ENCODE measurements around the gene PLAU. TPM values are rescaled to one million over a fixed set of nuclear protein-coding genes. Genes with fewer than 3 reads are reported as not detected.

PLAU gene
- total and polyA plus RNA-seq, 9 of the 15 experiments (the other 6 are each of a cell fraction or from before 2014, with no cell fraction given): 2.1 to 16.9 (median 3.3) TPM

DNA sequence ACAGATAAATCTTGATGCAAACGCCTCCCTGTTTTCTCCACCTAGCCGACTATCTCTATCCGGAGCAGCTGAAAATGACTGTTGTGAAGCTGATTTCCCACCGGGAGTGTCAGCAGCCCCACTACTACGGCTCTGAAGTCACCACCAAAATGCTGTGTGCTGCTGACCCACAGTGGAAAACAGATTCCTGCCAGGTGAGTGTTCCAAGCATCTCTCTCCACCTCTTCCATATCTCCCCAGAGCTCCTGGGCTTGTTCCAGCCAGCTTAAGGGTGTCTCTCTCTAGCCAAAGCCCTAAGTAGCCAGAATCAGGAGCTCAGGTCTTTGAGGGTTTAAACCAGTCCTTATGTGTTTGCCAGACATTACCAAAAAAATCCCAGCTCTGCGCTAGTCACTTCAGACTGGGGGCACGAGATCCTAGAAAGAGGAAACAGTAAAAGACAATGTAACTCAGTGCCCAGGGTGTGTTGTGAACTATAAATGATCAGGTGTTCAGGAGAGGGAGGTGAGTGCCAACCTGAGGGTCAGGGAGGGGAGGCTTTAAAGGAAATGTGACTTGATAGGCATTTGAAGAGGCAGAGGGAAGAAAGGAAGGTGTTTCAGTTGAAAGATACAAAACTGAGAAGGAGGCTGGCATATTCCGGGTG lies 4.4 kb downstream of the PLAU start:
- Histone ChIP-seq H3K9me3 (replicated peaks; ENCODE audit: control insufficient read depth, insufficient read depth, low read depth, low read length) (no peaks in the 10 kb centered on the region; the same call in 1 of the 2 replicates), H3K9ac (ENCODE audit: insufficient read depth in 1 of 2, low read depth in 2 of 2, low read length in 2 of 2) (no peak overlapping the region), H3K27ac (ENCODE audit: extremely low read depth, low read depth, low read length) (no peak overlapping the region), H3K9me1 (ENCODE audit: control insufficient read depth, insufficient read depth, low read length) (no peaks in the 10 kb centered on the region), H3K4me2 (ENCODE audit: insufficient read depth, low read length) (no peak overlapping the region), H3K4me1 (replicated peaks in 1 of 2; ENCODE audit: control insufficient read depth in 2 of 2, insufficient read depth in 2 of 2, low read length in 2 of 2) (peaks cover 12 to 23% of the 10 kb centered on the region in 2 experiments), H3K4me3 (no peak overlapping the region), H3K79me2 (ENCODE audit: control insufficient read depth, insufficient read depth, low read length) (no peaks in the 10 kb centered on the region), H4K20me1 (replicated peaks; ENCODE audit: control insufficient read depth, insufficient read depth, low read length) (no peaks in the 10 kb centered on the region), H2AFZ (ENCODE audit: low read depth, low read length) (no peak overlapping the region), H3K27me3 (ENCODE audit: control insufficient read depth in 2 of 2, insufficient read depth in 2 of 2, low read length in 2 of 2) (no peaks in the 10 kb centered on the region; a peak in 1 of 5 replicates), H3K36me3 (ENCODE audit: control insufficient read depth, insufficient read depth, low read length) (peaks cover 15% of the 10 kb centered on the region; the same call in 1 of the 3 replicates)
- ATAC-seq: no peak
- 27% methylated on average over 8 of the region's 8 CpGs for WGBS (ENCODE audit: insufficient coverage, low coverage, missing lambda C conversion rate)
- no peak for DNase-seq (ENCODE audit: extremely low read depth in 1 of 4, low spot score in 3 of 4)
- BruUV-seq (replicated peaks): no TSS peak
- intact Hi-C loops (cut with micrococcal nuclease): no loop called here
- POLR2A ChIA-PET: interaction anchor here (0.8 to 1.2 kb wide), 3 partner anchors 14 to 21 kb away, joined by 3 to 4 read pairs (median 3); no protein-coding TSS in a partner anchor
- CTCF ChIA-PET (ENCODE audit: low intra/inter-chr PET ratio): no interaction called here
- in situ Hi-C loops (cut with MboI): no loop called here
- no peak for FAIRE-seq
- TF ChIP-seq U2AF1 (optimal IDR thresholded peaks at IDR 0.05; ENCODE audit: low read depth, low read length): no peak
- no peak for TF ChIP-seq SAFB2 (IDR thresholded peaks at IDR 0.05; ENCODE audit: borderline replicate concordance, low read depth, low read length, severe bottlenecking)
- TF ChIP-seq, protein P1, sequence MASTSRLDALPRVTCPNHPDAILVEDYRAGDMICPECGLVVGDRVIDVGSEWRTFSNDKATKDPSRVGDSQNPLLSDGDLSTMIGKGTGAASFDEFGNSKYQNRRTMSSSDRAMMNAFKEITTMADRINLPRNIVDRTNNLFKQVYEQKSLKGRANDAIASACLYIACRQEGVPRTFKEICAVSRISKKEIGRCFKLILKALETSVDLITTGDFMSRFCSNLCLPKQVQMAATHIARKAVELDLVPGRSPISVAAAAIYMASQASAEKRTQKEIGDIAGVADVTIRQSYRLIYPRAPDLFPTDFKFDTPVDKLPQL (IDR thresholded peaks at IDR 0.05; ENCODE audit: extremely low read depth, insufficient read length): no peak
- no peak for TF ChIP-seq NCOA4 (IDR thresholded peaks at IDR 0.05; ENCODE audit: partially characterized antibody)
- no peak for TF ChIP-seq RCOR1 (IDR thresholded peaks at IDR 0.05; ENCODE audit: borderline replicate concordance in 1 of 2, low read depth in 2 of 2, low read length in 2 of 2)
- TF ChIP-seq, protein P2, sequence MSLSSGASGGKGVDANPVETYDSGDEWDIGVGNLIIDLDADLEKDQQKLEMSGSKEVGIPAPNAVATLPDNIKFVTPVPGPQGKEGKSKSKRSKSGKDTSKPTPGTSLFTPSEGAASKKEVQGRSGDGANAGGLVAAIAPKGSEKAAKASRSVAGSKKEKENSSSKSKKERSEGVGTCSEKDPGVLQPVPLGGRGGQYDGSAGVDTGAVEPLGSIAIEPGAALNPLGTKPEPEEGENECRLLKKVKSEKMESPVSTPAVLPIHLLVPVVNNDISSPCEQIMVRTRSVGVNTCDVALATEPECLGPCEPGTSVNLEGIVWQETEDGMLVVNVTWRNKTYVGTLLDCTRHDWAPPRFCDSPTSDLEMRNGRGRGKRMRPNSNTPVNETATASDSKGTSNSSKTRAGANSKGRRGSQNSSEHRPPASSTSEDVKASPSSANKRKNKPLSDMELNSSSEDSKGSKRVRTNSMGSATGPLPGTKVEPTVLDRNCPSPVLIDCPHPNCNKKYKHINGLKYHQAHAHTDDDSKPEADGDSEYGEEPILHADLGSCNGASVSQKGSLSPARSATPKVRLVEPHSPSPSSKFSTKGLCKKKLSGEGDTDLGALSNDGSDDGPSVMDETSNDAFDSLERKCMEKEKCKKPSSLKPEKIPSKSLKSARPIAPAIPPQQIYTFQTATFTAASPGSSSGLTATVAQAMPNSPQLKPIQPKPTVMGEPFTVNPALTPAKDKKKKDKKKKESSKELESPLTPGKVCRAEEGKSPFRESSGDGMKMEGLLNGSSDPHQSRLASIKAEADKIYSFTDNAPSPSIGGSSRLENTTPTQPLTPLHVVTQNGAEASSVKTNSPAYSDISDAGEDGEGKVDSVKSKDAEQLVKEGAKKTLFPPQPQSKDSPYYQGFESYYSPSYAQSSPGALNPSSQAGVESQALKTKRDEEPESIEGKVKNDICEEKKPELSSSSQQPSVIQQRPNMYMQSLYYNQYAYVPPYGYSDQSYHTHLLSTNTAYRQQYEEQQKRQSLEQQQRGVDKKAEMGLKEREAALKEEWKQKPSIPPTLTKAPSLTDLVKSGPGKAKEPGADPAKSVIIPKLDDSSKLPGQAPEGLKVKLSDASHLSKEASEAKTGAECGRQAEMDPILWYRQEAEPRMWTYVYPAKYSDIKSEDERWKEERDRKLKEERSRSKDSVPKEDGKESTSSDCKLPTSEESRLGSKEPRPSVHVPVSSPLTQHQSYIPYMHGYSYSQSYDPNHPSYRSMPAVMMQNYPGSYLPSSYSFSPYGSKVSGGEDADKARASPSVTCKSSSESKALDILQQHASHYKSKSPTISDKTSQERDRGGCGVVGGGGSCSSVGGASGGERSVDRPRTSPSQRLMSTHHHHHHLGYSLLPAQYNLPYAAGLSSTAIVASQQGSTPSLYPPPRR (CRISPR knock-in tag; IDR thresholded peaks at IDR 0.05; ENCODE audit: borderline replicate concordance): no peak
- TF ChIP-seq, protein P3, sequence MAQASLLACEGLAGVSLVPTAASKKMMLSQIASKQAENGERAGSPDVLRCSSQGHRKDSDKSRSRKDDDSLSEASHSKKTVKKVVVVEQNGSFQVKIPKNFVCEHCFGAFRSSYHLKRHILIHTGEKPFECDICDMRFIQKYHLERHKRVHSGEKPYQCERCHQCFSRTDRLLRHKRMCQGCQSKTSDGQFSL (CRISPR knock-in tag; IDR thresholded peaks at IDR 0.05): no peak
- TF ChIP-seq, protein P3 (tag; IDR thresholded peaks at IDR 0.05): no peak
- no peak for TF ChIP-seq ATF7 (IDR thresholded peaks at IDR 0.05)
- no peak for TF ChIP-seq PTTG1 (tag; IDR thresholded peaks at IDR 0.05; ENCODE audit: low read depth)
- TF ChIP-seq, protein P4, sequence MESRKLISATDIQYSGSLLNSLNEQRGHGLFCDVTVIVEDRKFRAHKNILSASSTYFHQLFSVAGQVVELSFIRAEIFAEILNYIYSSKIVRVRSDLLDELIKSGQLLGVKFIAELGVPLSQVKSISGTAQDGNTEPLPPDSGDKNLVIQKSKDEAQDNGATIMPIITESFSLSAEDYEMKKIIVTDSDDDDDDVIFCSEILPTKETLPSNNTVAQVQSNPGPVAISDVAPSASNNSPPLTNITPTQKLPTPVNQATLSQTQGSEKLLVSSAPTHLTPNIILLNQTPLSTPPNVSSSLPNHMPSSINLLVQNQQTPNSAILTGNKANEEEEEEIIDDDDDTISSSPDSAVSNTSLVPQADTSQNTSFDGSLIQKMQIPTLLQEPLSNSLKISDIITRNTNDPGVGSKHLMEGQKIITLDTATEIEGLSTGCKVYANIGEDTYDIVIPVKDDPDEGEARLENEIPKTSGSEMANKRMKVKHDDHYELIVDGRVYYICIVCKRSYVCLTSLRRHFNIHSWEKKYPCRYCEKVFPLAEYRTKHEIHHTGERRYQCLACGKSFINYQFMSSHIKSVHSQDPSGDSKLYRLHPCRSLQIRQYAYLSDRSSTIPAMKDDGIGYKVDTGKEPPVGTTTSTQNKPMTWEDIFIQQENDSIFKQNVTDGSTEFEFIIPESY (CRISPR knock-in tag; IDR thresholded peaks at IDR 0.05): no peak
- TF ChIP-seq ARNT (IDR thresholded peaks at IDR 0.05): no peak
- no peak for TF ChIP-seq ERF (CRISPR knock-in tag; IDR thresholded peaks at IDR 0.05)

Data from K562 (cell line).